Measurements from ENCODE around the gene LZTS3. TPM values are rescaled to one million over a fixed set of nuclear protein-coding genes. Genes with fewer than 3 reads are reported as not detected.

The LZTS3 gene
- total RNA-seq, 3 donors from 2014 or later (not counting 1 experiment from before 2014, with no cell fraction given), result 3.1 to 4.6 (median 3.3) TPM

DNA sequence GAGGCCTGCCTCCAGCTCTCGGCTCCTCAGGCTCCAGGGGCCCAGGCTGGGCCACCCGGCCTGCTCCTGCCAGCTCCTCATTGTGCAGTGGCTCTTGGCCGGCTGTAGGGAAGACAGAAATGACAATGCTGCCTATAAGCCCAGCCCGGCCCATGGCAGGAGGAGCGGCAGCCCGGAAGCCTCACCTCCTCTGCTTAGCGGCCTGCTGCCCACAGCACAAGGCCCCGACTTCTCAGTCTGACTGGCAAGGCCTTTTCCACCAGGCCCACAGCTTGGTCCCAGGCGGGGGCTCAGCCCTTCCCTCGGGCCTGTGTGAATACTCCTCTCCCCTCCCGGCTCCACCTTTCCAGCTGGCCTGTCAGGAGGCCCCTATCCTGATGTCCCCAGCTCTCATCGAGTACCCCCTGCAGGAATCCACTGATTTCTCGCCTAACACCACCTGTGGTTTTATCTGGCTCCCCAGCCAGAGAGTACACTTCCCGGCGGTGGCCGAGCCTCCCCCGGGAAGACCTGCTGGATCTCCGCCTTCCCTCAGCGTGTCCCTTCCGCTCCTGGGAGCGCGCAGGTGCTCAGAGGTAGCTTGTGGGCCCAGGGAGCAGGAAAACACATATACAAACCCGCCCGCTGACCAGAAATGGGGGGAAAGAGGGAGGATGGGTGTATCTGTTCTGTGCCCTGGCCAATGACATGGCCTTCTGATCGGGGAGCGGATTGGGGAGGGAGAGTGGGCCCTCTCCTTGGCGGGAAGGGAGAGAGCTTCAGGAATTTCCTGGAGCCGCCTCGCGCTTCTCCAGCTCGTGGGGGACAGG is 30.2 kb upstream of the LZTS3 start:
- peaks cover 19 to 24% of the 10 kb centered on the region in 2 donors for H3K4me1 Mint-ChIP-seq
- peaks cover 18% of the 10 kb centered on the region for H3K4me1 ChIP-seq (ENCODE audit: control insufficient read depth, insufficient read depth, low read length)
- peaks cover 20% of the 10 kb centered on the region for H3K36me3 ChIP-seq (ENCODE audit: control insufficient read depth, insufficient read depth, low read length)
- no peaks in the 10 kb centered on the region for H3K9me3 Mint-ChIP-seq
- H3K4me3 ChIP-seq (ENCODE audit: low read length), result peak overlapping the region; percentile 90
- 12% methylated on average over 31 of the region's 31 CpGs for WGBS (ENCODE audit: insufficient coverage)
- no peaks in the 10 kb centered on the region for H3K27me3 ChIP-seq (ENCODE audit: control insufficient read depth, insufficient read depth, low read length)
- H3K27me3 Mint-ChIP-seq (ENCODE audit: low read depth in 2 of 2), result no peaks in the 10 kb centered on the region
- no peaks in the 10 kb centered on the region for H3K9me3 ChIP-seq (ENCODE audit: control insufficient read depth, insufficient read depth, low read length)
- peak in 1 of 2 donors; percentile 47 for DNase-seq
- H3K4me3 Mint-ChIP-seq, result peak overlapping the region; percentile 95
- no peaks in the 10 kb centered on the region for H3K36me3 Mint-ChIP-seq
- peak overlapping the region; percentile 92 to 95 for H3K27ac Mint-ChIP-seq
- intact Hi-C loops (cut with micrococcal nuclease), result loop anchor here (1.0 kb wide), 1 partner anchor 44 kb away; the partner anchor contains the start of genes FASTKD5 and UBOX5
- peak overlapping the region; percentile 81 for H3K27ac ChIP-seq (ENCODE audit: low read length)
- TF ChIP-seq, protein P1, sequence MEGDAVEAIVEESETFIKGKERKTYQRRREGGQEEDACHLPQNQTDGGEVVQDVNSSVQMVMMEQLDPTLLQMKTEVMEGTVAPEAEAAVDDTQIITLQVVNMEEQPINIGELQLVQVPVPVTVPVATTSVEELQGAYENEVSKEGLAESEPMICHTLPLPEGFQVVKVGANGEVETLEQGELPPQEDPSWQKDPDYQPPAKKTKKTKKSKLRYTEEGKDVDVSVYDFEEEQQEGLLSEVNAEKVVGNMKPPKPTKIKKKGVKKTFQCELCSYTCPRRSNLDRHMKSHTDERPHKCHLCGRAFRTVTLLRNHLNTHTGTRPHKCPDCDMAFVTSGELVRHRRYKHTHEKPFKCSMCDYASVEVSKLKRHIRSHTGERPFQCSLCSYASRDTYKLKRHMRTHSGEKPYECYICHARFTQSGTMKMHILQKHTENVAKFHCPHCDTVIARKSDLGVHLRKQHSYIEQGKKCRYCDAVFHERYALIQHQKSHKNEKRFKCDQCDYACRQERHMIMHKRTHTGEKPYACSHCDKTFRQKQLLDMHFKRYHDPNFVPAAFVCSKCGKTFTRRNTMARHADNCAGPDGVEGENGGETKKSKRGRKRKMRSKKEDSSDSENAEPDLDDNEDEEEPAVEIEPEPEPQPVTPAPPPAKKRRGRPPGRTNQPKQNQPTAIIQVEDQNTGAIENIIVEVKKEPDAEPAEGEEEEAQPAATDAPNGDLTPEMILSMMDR (IDR thresholded peaks at IDR 0.05), result no peak
- no peak for ATAC-seq

DNA sequence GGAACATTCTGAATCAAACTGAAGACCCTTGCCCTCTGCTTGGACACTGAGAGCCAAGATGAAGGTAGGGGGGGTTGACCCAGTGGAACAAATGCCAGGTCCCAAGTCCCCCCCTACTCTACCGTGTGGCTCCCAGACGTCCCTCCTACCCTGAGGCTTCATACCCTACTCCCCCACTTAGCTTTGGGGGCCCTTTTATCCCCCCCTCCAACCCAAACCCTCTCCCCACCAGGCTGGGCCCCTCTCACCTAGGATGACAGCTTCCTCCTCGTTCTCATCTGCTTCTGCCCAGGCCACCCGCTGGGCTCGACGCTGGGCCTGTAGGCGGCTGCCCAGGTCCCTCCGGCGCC is 29.6 kb upstream of the LZTS3 start:
- no peaks in the 10 kb centered on the region for H3K9me3 Mint-ChIP-seq
- TF ChIP-seq, protein P1 (IDR thresholded peaks at IDR 0.05), result no peak
- WGBS (ENCODE audit: insufficient coverage), result 74% methylated on average over 9 of the region's 9 CpGs
- H3K27ac Mint-ChIP-seq, result peak overlapping the region; percentile 92 to 95
- H3K27me3 Mint-ChIP-seq (ENCODE audit: low read depth in 2 of 2), result no peaks in the 10 kb centered on the region
- H3K9me3 ChIP-seq (ENCODE audit: control insufficient read depth, insufficient read depth, low read length), result no peaks in the 10 kb centered on the region
- peaks cover 16 to 22% of the 10 kb centered on the region in 2 donors for H3K4me1 Mint-ChIP-seq
- no peak for DNase-seq
- peaks cover 20% of the 10 kb centered on the region for H3K36me3 ChIP-seq (ENCODE audit: control insufficient read depth, insufficient read depth, low read length)
- no peak for ATAC-seq
- intact Hi-C loops (cut with micrococcal nuclease), result no loop called here
- H3K27me3 ChIP-seq (ENCODE audit: control insufficient read depth, insufficient read depth, low read length), result no peaks in the 10 kb centered on the region
- H3K4me3 ChIP-seq (ENCODE audit: low read length), result no peak overlapping the region
- H3K36me3 Mint-ChIP-seq, result no peaks in the 10 kb centered on the region
- peak overlapping the region; percentile 81 for H3K27ac ChIP-seq (ENCODE audit: low read length)
- H3K4me1 ChIP-seq (ENCODE audit: control insufficient read depth, insufficient read depth, low read length), result peaks cover 15% of the 10 kb centered on the region
- H3K4me3 Mint-ChIP-seq, result peak overlapping the region; percentile 95

DNA sequence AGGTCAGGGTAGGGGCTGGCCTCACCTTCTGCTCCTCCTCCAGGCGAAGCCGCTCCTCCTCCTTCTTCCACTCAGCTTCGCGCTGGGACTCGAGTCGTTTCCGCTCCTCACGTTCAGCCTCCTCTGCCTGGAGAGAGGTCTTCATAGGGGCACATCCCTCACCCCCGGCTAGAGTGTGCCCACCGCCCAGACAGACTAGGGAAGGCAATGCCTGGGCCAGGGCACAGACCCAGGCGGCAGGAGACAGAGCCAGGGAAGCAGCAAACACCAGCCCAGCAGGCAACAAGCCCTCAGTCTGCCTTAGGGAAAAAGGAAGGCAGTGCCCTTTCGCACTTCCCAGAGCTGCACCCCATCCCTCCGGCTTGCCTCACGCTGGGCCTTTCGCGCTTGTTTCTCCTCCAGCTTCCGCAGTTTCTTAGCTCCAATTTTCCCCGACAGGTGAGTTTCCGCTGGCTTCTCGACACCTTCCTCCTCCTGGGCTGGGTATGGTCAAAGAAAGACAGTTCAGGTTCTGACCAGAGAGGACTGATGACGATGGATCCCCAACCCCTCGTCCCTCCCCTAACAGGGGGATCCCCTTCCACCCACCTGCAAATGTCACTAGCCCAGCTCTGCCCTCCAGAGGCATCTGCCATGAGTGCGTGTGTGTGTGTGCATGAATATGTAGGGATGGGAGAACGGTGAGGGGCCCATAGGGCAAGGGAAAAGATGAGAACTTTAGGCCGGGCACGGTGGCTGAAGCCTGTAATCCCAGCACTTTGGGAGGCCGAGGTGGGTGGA is 26.8 kb upstream of the LZTS3 start:
- no peaks in the 10 kb centered on the region for H3K36me3 Mint-ChIP-seq
- H3K4me1 ChIP-seq (ENCODE audit: control insufficient read depth, insufficient read depth, low read length), result peaks cover 15% of the 10 kb centered on the region
- no peak overlapping the region for H3K27ac Mint-ChIP-seq
- no peaks in the 10 kb centered on the region for H3K9me3 ChIP-seq (ENCODE audit: control insufficient read depth, insufficient read depth, low read length)
- no peak overlapping the region for H3K4me3 Mint-ChIP-seq
- 95% methylated on average over 27 of the region's 27 CpGs for WGBS (ENCODE audit: insufficient coverage)
- no peaks in the 10 kb centered on the region for H3K27me3 ChIP-seq (ENCODE audit: control insufficient read depth, insufficient read depth, low read length)
- TF ChIP-seq, protein P1 (IDR thresholded peaks at IDR 0.05), result no peak
- no peaks in the 10 kb centered on the region for H3K9me3 Mint-ChIP-seq
- no peak for ATAC-seq
- no peak overlapping the region for H3K27ac ChIP-seq (ENCODE audit: low read length)
- intact Hi-C loops (cut with micrococcal nuclease), result no loop called here
- no peak for DNase-seq
- H3K27me3 Mint-ChIP-seq (ENCODE audit: low read depth in 2 of 2), result no peaks in the 10 kb centered on the region
- no peak overlapping the region for H3K4me3 ChIP-seq (ENCODE audit: low read length)
- peaks cover 16 to 31% of the 10 kb centered on the region in 2 donors for H3K4me1 Mint-ChIP-seq
- H3K36me3 ChIP-seq (ENCODE audit: control insufficient read depth, insufficient read depth, low read length), result peaks cover 32% of the 10 kb centered on the region
